OCI-LY3 (cell line): ENCODE results near the gene GPX2.
A peak's percentile ranks its signal among the peaks of the same experiment; 100 is the strongest.

Experiments
- H2AFZ ChIP-seq: fragments of 200-600, 300-600 bp; shearing (Covaris generic); 2 replicates; pipeline ENCODE4 v1.6.0; 2014; ENCODE audit warnings: antibody characterized with exemption, low read depth, low read length
- H3K27ac ChIP-seq: fragments of 200-600, 300-600 bp; sonication (generic); 2 replicates; pipeline ENCODE4 v1.5.1; 2014; ENCODE audit warnings: mild to moderate bottlenecking, low read length, moderate library complexity, mixed read lengths
- H3K27me3 ChIP-seq: fragments of 200-600, 300-600 bp; sonication (generic); 2 replicates; pipeline ENCODE4 v1.6.1; 2014; ENCODE audit warnings: low read depth, low read length, mixed read lengths
- H3K36me3 ChIP-seq: fragments of 200-600, 300-600 bp; sonication (generic); replicated peaks from 2 replicates; pipeline ENCODE3; 2014; ENCODE audit warnings: low read depth, low read length, mixed read lengths
- H3K4me1 ChIP-seq: fragments of 300-600, 200-600 bp; sonication (generic); 2 replicates; pipeline ENCODE4 v1.6.1; 2014; ENCODE audit warnings: low read length, mixed read lengths
- H3K4me2 ChIP-seq: fragments of 200-600, 300-600 bp; sonication (generic); 2 replicates; pipeline ENCODE4 v1.6.1; 2014; ENCODE audit warnings: low read length, mixed read lengths
- H3K4me3 ChIP-seq: fragments of 300-600, 200-600 bp; sonication (generic); 2 replicates; pipeline ENCODE4 v1.5.1; 2014; ENCODE audit warnings: antibody characterized with exemption, mild to moderate bottlenecking, low read length, moderate library complexity
- H3K79me2 ChIP-seq: fragments of 300-600, 200-600 bp; shearing (Covaris generic); 2 replicates; pipeline ENCODE4 v1.6.1; 2014; ENCODE audit warnings: mild to moderate bottlenecking, low read length, mixed read lengths
- H3K9ac ChIP-seq: fragments of 300-600, 200-600 bp; shearing (Covaris generic); 2 replicates; pipeline ENCODE4 v1.6.0; 2014; ENCODE audit warnings: mild to moderate bottlenecking, low read length, moderate library complexity
- H3K9me3 ChIP-seq: fragments of 200-600, 300-600 bp; shearing (Covaris generic); 2 replicates; pipeline ENCODE4 v1.6.1; 2014; ENCODE audit warnings: low read length, mixed read lengths; ENCODE audit not compliant: insufficient read depth
- H4K20me1 ChIP-seq: fragments of 200-600, 300-600 bp; sonication (generic); 2 replicates; pipeline ENCODE4 v1.6.1; 2016; ENCODE audit warnings: low read length, mixed read lengths; ENCODE audit not compliant: insufficient read depth
- EZH2phosphoT487 ChIP-seq: fragments of 200-600 bp; shearing (Covaris generic); IDR thresholded peaks from 2 replicates; pipeline ENCODE4 v1.6.1; 2018; ENCODE audit warnings: antibody characterized with exemption, mixed run types, low read depth
- TF ChIP-seq, protein P1 (sequence below): fragments of 200-600, 300-600 bp; sonication (generic); IDR thresholded peaks from 2 replicates; pipeline ENCODE4 v1.5.1; 2014; ENCODE audit warnings: antibody characterized with exemption, low read length, low read depth

GPX2 gene

DNA sequence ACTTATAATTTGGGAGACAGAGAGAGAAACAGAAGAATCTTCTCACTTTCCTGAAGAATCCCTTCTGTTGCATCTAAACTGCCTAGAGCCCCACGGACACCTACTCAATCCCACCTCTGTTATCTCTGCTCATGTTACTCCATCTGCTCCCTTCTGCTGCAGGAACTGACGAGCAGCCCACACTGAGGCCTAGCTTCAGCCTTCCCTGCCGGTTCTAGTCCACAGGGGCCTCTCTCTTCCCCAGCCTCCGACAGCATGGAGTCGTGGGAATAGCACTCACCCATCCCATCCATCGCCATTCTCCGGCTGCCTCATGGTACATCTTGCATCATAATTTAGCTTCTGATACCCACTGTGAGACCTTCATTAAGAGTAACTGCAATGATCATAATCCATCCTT, 25.6 kb upstream of the GPX2 start:
- H3K79me2 ChIP-seq, result no peaks in the 10 kb centered on the region
- H3K27me3 ChIP-seq, result peaks cover 13% of the 10 kb centered on the region
- H3K27ac ChIP-seq, result no peak overlapping the region
- H4K20me1 ChIP-seq, result no peaks in the 10 kb centered on the region
- peaks cover 31% of the 10 kb centered on the region for H3K4me1 ChIP-seq
- no peak overlapping the region for H3K9ac ChIP-seq
- H3K4me2 ChIP-seq, result no peak overlapping the region
- no peak overlapping the region for H2AFZ ChIP-seq
- TF ChIP-seq, protein P1, sequence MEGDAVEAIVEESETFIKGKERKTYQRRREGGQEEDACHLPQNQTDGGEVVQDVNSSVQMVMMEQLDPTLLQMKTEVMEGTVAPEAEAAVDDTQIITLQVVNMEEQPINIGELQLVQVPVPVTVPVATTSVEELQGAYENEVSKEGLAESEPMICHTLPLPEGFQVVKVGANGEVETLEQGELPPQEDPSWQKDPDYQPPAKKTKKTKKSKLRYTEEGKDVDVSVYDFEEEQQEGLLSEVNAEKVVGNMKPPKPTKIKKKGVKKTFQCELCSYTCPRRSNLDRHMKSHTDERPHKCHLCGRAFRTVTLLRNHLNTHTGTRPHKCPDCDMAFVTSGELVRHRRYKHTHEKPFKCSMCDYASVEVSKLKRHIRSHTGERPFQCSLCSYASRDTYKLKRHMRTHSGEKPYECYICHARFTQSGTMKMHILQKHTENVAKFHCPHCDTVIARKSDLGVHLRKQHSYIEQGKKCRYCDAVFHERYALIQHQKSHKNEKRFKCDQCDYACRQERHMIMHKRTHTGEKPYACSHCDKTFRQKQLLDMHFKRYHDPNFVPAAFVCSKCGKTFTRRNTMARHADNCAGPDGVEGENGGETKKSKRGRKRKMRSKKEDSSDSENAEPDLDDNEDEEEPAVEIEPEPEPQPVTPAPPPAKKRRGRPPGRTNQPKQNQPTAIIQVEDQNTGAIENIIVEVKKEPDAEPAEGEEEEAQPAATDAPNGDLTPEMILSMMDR, result no peak
- no peak for TF ChIP-seq EZH2phosphoT487
- no peaks in the 10 kb centered on the region for H3K36me3 ChIP-seq
- H3K4me3 ChIP-seq, result no peak overlapping the region
- no peaks in the 10 kb centered on the region for H3K9me3 ChIP-seq

DNA sequence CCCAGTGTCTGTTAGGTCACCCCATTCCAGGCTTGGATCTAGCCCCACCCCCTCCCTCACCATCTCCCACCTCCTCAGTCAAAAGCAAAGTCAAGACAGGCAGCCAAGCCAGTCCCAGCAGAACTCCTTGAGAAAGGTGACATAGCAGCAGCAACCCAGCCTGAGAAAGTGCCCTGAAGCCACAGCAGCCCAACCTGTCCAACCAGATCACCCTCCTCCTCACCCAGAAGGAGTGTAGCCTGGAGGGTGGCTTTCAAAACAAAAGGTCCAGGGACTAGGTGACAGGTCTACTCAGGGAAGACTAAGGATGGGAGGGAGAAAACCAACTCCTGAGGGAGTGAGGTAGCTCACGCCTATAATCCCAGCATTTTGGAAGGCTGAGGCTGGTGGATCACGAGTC, 24.4 kb upstream of the GPX2 start:
- Histone ChIP-seq H3K4me3 (no peak overlapping the region), H3K27me3 (peaks cover 8% of the 10 kb centered on the region), H2AFZ (no peak overlapping the region), H4K20me1 (no peaks in the 10 kb centered on the region), H3K36me3 (no peaks in the 10 kb centered on the region), H3K4me1 (peaks cover 38% of the 10 kb centered on the region), H3K9ac (no peak overlapping the region), H3K4me2 (no peak overlapping the region), H3K79me2 (no peaks in the 10 kb centered on the region), H3K9me3 (no peaks in the 10 kb centered on the region), H3K27ac (no peak overlapping the region)
- TF ChIP-seq EZH2phosphoT487, result no peak
- TF ChIP-seq, protein P1, result no peak

DNA sequence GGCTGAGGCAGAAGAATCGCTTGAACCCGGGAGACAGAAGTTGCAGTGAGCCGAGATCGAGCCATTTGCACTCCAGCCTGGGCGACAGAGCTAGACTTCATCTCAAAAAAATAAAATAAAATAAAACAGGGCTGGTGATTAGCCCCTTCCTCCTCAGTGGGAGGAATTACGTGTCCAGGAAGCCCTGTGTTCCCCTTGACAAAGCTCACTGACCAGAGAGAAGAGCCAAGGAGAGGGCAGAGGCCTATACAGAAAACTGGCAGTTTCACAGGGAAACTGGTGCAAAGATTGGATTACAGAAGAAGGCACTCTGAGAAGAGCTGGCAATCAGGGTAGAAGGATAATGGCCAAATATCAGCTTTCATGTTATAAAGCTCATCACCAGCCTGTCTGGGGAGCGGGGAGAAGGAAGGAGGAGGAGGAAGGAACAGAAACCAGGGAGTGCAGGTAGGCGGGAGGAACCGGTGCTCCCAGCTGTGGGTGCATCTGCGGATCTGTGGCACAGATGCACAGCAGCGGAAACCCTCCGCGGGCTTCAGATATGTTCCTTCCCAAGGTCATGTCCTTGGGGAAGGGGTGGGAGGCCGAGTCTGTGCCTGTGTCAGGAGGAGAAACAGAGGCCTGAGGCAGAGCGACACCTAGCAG, 22.9 kb upstream of the GPX2 start:
- H3K9me3 ChIP-seq, result no peaks in the 10 kb centered on the region
- no peak overlapping the region; the same call in 1 of the 2 replicates for H2AFZ ChIP-seq
- TF ChIP-seq, protein P1, result no peak
- TF ChIP-seq EZH2phosphoT487, result no peak
- H3K79me2 ChIP-seq, result no peaks in the 10 kb centered on the region
- no peak overlapping the region for H3K4me3 ChIP-seq
- H3K4me1 ChIP-seq, result peaks cover 34% of the 10 kb centered on the region
- no peaks in the 10 kb centered on the region for H4K20me1 ChIP-seq
- H3K27me3 ChIP-seq, result no peaks in the 10 kb centered on the region
- H3K9ac ChIP-seq, result no peak overlapping the region
- peak overlapping the region; percentile 35 for H3K4me2 ChIP-seq
- no peaks in the 10 kb centered on the region for H3K36me3 ChIP-seq
- no peak overlapping the region for H3K27ac ChIP-seq

DNA sequence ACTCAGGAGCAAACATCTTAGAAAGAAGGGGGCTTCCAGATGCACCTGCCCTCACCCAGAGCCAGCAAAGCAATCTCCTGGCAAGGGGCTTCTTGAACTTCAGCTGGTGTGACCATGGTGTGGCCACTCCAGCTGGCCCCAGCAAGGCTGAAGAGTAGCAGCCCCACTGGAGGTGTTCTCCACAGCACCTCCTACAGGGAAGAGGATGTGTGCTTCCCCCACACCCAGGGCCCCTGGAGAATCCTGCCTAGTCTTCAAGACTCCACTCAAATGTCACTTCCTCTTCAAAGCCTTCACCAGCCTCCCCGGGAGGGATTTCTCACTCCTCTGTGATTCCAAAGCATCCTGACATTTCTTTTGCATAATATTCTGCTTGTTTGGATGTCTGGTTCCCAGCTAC, 21.1 kb upstream of the GPX2 start:
- Histone ChIP-seq H3K4me1 (peaks cover 34% of the 10 kb centered on the region), H3K4me2 (peak overlapping the region; percentile 61), H3K79me2 (no peaks in the 10 kb centered on the region), H3K27me3 (no peaks in the 10 kb centered on the region), H3K36me3 (no peaks in the 10 kb centered on the region), H3K9me3 (no peaks in the 10 kb centered on the region), H3K4me3 (peak overlapping the region; percentile 28; the same call in 1 of the 2 replicates), H4K20me1 (no peaks in the 10 kb centered on the region), H3K27ac (peak overlapping the region; percentile 7; the same call in 1 of the 2 replicates), H3K9ac (peak overlapping the region; percentile 5; the same call in 1 of the 2 replicates), H2AFZ (no peak overlapping the region)
- TF ChIP-seq, protein P1, result peak; percentile 34
- no peak for TF ChIP-seq EZH2phosphoT487
